HUES48 (cell line): ENCODE results near the gene PATL2.
"Not testable (repeated sequence)": the region's sequence is repeated elsewhere in the genome, so short reads cannot be mapped to it uniquely, and the experiment has no call there.

Experiments used
- H3K27ac ChIP-seq: one replicate; pipeline ENCODE4 v1.7.0; 2013; ENCODE audit warnings: low read depth, low read length, inconsistent platforms
- H3K27me3 ChIP-seq: 2 replicates; pipeline ENCODE4 v1.6.1; 2013; ENCODE audit warnings: mild to moderate bottlenecking, low read length; ENCODE audit not compliant: control insufficient read depth, insufficient read depth
- H3K36me3 ChIP-seq: 2 replicates; pipeline ENCODE4 v1.6.1; 2013; ENCODE audit warnings: low read length; ENCODE audit not compliant: control insufficient read depth, insufficient read depth
- H3K4me1 ChIP-seq: 2 replicates; pipeline ENCODE4 v1.6.1; 2013; ENCODE audit warnings: mild to moderate bottlenecking, low read length; ENCODE audit not compliant: control insufficient read depth, insufficient read depth
- H3K4me3 ChIP-seq: 2 replicates; pipeline ENCODE4 v1.5.1; 2013; ENCODE audit warnings: mild to moderate bottlenecking, low read depth, low read length
- H3K9ac ChIP-seq: 2 replicates; pipeline ENCODE4 v1.6.1; 2013; ENCODE audit warnings: mild to moderate bottlenecking, low read depth, low read length, moderate library complexity
- H3K9me3 ChIP-seq: 2 replicates; pipeline ENCODE4 v1.6.1; 2013; ENCODE audit warnings: low read length; ENCODE audit not compliant: control insufficient read depth, insufficient read depth

PATL2 gene

DNA sequence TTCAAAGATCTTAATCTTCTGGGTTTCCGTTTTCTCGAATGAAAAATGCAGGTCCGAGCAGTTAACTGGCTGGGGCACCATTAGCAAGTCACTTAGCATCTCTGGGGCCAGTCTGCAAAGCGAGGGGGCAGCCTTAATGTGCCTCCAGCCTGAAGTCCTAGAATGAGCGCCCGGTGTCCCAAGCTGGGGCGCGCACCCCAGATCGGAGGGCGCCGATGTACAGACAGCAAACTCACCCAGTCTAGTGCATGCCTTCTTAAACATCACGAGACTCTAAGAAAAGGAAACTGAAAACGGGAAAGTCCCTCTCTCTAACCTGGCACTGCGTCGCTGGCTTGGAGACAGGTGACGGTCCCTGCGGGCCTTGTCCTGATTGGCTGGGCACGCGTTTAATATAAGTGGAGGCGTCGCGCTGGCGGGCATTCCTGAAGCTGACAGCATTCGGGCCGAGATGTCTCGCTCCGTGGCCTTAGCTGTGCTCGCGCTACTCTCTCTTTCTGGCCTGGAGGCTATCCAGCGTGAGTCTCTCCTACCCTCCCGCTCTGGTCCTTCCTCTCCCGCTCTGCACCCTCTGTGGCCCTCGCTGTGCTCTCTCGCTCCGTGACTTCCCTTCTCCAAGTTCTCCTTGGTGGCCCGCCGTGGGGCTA lies at the start of gene PATL2, which contains the start of gene B2M:
PATL2 (minus strand) TSS at position 228 of the 647 bp plus-strand sequence. CDS start 34,833 bp downstream, outside the sequence.
B2M (plus strand) TSS at position 422 of the 647 bp plus-strand sequence; CDS start at position 452, 30 bp downstream.
- Histone ChIP-seq H3K9me3 (no peaks in the 10 kb centered on the region), H3K9ac (peak within 1 kb of the TSS; percentile 68), H3K27me3 (peaks cover 12% of the 10 kb centered on the region), H3K36me3 (peaks cover 9% of the 10 kb centered on the region), H3K4me3 (peak within 1 kb of the TSS; percentile 83), H3K27ac (peak within 1 kb of the TSS; percentile 76), H3K4me1 (no peaks in the 10 kb centered on the region)

DNA sequence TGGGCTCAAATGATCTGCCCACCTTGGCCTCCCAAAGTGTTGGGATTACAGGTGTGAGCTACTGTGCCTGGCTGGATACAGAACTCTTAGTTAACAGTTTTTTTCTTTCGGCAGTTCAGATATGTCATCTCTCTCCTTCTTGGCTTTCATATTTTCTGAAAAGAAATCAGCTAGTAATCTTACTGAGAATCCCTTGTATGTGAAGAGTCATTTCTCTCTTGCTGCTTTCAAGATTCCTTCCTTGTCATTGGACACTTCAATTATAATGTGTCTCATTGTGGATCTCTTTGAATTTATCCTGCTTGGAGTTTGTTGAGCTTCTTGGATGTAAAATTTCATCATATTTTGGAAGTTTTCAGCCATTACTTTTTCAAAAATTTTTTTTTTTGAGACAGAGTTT lies 42.2 kb upstream of the PATL2 start:
- Histone ChIP-seq H3K9ac (no peak overlapping the region), H3K27ac (no peak overlapping the region), H3K36me3 (no peaks in the 10 kb centered on the region), H3K4me1 (no peaks in the 10 kb centered on the region), H3K9me3 (peaks cover 8% of the 10 kb centered on the region), H3K4me3 (no peak overlapping the region), H3K27me3 (no peaks in the 10 kb centered on the region)

DNA sequence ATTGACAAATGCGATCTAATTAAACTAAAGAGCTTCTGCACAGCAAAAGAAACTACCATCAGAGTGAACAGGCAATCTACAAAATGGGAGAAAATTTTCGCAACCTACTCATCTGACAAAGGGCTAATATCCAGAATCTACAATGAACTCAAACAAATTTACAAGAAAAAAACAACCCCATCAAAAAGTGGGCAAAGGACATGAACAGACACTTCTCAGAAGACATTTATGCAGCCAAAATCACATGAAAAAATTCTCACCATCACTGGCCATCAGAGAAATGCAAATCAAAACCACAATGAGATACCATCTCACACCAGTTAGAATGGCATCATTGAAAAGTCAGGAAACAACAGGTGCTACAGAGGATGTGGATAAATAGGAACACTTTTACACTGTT lies 32.3 kb upstream of the PATL2 start:
- H3K4me3 ChIP-seq, H3K27ac ChIP-seq, H3K36me3 ChIP-seq, H3K27me3 ChIP-seq, H3K9me3 ChIP-seq, H3K9ac ChIP-seq, H3K4me1 ChIP-seq: not testable (repeated sequence)

DNA sequence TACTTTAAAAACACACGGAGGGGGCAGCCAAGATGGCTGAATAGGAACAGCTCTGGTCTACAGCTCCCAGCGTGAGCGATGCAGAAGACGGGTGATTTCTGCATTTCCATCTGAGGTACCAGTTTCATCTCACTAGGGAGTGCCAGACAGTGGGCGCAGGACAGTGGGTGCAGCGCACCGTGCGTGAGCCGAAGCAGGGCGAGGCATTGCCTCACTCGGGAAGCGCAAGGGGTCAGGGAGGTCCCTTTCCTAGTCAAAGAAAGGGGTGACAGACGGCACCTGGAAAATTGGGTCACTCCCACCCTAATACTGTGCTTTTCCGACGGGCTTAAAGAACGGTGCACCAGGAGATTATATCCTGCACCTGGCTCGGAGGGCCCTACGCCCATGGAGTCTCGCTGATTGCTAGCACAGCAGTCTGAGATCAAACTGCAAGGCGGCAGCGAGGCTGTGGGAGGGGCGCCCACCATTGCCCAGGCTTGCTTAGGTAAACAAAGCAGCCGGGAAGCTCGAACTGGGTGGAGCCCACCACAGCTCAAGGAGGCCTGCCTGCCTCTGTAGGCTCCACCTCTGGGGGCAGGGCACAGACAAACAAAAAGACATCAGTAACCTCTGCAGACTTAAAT lies 28.2 kb upstream of the PATL2 start:
- H3K27ac ChIP-seq, H3K9ac ChIP-seq, H3K4me1 ChIP-seq, H3K9me3 ChIP-seq, H3K36me3 ChIP-seq, H3K4me3 ChIP-seq, H3K27me3 ChIP-seq: not testable (repeated sequence)

DNA sequence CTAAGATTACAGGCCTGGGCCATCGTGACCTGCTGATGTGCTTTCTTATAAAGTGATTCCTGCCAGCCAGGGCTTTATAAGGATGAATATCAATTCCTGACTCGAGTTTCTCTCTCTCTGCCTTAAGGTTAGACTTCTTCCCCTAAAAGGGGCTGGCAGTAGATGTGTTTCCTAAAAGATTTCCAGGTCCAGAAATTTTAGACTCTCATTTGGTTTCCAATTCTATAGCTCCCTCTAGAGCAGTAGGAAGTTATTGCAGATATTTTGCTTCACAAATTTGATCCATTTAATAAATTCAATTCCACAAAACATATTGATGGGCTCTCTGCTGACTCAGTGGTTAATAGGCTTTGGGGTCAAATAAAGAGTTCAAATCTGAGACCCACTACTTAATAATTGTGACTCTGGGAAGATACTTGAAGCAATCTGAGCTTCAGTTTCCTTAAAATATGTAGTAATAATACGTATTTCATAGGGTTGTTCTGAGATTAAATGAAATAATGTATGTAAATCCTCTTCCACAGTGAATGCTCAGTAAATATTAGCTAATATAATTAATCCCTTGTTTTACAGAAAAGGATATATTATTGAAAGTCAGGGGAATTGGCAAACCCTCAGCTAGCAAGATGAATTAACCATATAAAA lies 27.3 kb upstream of the PATL2 start:
- no peaks in the 10 kb centered on the region for H3K36me3 ChIP-seq

DNA sequence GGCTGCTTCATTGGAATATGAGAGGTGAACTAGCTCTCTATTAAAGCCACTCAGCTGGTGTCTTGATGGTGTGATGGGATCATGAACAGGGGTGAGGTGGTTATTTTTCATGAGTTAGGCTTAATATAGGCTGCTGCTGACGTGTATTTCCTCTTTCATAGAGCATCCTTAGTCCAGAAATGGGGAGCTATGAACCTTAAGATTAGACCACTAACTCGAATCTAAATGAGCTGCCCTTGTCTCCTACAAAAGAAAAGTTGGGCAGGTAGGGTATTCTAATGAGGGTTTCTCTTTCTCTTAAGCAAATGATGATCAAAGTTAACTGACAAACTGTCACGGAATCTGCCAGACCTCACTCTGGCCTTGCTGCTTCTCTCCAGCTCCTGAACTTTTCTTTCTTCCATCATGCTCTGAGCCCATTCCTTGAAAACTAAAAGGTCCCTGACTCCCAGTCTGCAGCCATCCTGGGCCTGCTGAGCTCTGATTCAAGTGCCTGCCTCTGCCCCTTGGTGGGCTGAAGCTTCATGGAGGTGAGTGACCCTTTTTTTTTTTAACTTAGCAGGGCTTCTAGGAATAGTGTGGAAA lies 25.1 kb upstream of the PATL2 start, which contains the start of gene TRIM69:
TRIM69 (plus strand) TSS at position 348 of the 585 bp plus-strand sequence; CDS start at position 525, 177 bp downstream.
- Histone ChIP-seq H3K4me3 (no peak within 1 kb of the TSS), H3K4me1 (peaks cover 9% of the 10 kb centered on the region), H3K9ac (no peak within 1 kb of the TSS), H3K27me3 (no peaks in the 10 kb centered on the region), H3K9me3 (no peaks in the 10 kb centered on the region), H3K27ac (peak within 1 kb of the TSS; percentile 40), H3K36me3 (peaks cover 5% of the 10 kb centered on the region; the same call in 1 of the 2 replicates)

More for the DNA sequence above, 27.3 kb upstream of the PATL2 start:
- Histone ChIP-seq H3K4me3 (no peak overlapping the region), H3K4me1 (peaks cover 9% of the 10 kb centered on the region), H3K27ac (no peak overlapping the region), H3K27me3 (no peaks in the 10 kb centered on the region), H3K9me3 (no peaks in the 10 kb centered on the region), H3K9ac (no peak overlapping the region)

DNA sequence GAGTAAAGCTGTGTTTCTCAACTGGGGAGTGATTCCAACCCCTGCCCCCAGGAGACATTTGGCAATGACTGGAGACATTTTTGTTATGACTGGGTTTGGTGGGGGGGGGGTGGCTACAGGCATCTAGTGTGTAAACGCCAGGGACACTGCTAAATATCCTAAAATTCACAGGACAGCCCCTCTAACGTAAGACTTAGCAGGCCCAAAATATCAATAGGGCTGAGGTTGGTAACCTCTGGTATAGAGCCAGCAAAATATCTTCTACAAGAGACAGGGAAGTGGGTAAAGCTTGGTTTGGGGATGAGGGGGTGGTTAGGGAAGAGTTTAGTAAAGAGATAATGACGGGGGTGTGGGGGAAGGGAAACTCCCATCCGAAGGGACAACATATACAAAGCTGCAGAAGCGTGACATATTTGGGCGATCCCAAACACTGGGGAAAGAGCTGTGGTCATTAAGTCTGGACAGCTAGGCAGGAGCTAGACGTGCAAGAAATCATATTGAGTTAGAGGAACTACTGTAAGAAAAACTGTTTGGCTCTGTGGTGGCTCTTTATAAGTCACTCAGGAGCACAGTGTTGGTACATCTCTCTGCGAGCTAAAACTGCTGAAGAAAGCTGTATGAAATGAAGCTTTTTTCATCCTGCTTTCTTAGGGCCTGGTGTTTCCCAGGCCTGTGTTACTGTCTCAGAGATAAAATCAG lies 24.5 kb upstream of the PATL2 start:
- H3K9ac ChIP-seq, result no peak overlapping the region

DNA sequence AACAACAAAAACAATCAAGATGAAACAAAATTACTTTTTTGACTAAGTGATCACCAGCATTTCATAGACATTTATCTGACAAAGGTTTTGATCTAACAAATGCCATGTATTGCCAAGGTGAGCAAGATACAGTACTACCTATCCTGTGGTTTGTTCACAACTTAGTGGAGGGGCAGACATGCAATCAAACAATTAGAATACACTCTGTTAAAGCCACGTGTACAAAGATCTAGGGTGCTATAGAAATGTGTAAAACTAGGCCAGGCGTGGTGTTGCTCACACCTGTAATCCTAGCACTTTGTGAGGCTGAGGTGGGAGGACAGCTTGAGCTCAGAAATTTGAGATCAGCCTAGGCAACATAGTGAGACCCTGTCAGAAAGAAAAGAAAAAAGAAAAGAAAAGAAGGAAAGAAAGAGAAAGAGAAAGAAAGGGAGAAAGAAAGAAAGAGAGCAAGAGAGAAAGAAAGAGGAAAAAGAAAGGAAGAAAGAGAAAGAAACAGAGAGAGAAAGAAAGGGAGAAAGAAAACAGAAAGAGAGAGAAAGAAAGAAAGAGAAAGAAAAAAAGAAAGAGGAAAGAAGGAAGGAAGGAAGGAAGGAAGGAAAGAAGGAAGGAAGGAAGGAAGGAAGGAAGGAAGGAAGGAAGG lies 23.8 kb upstream of the PATL2 start:
- H3K27me3 ChIP-seq, result no peaks in the 10 kb centered on the region
- H3K9ac ChIP-seq, result no peak overlapping the region
- H3K9me3 ChIP-seq, result no peaks in the 10 kb centered on the region
- peaks cover 6% of the 10 kb centered on the region; the same call in 1 of the 2 replicates for H3K36me3 ChIP-seq
- no peak overlapping the region for H3K4me3 ChIP-seq
- H3K4me1 ChIP-seq, result peaks cover 11% of the 10 kb centered on the region
- no peak overlapping the region for H3K27ac ChIP-seq

More for the DNA sequence above, 24.5 kb upstream of the PATL2 start:
- no peak overlapping the region for H3K27ac ChIP-seq
- peaks cover 6% of the 10 kb centered on the region; the same call in 1 of the 2 replicates for H3K36me3 ChIP-seq
- H3K9me3 ChIP-seq, result no peaks in the 10 kb centered on the region
- peaks cover 9% of the 10 kb centered on the region for H3K4me1 ChIP-seq
- H3K27me3 ChIP-seq, result no peaks in the 10 kb centered on the region
- no peak overlapping the region for H3K4me3 ChIP-seq

DNA sequence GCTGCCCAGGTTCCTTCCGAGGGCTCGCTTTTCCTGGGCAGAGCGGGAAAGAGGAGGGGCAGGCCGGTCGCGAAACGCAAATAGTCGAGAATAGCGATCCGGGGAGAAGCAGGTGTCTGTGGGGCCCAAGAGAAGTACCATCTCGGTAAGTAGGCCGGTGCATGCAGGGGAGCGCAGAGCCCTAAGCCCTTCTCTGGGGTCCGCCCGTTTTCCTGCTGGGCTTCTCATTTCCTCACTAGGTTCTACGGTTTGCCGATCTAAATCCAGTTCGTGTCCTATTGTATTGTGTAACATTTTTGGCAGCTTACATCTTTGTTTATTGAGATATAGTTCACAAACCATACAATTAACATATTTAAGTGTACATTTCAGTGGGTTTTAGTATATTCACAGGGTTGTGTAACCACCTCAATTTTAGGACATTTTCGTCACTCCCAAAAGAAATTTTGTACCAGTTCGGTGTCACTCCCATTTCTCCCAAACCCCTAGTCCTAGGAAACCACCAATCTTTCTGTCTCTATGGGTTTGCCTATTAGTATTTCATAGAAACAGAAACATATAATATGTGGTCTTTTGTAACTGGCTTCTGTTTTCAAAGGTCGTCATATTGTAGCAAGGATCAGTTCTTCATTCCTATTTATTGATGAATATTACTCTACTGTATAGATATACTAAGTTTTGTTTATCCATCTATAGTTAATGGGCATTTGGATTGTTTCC lies 18.4 kb upstream of the PATL2 start:
- Histone ChIP-seq H3K27ac (peak overlapping the region; percentile 97), H3K9me3 (no peaks in the 10 kb centered on the region), H3K27me3 (no peaks in the 10 kb centered on the region), H3K4me1 (peaks cover 18% of the 10 kb centered on the region), H3K36me3 (peaks cover 6% of the 10 kb centered on the region; the same call in 1 of the 2 replicates), H3K4me3 (peak overlapping the region; percentile 81), H3K9ac (peak overlapping the region; percentile 46)
